ENCODE measurements around the gene MRPL45.
"Not testable (repeated sequence)": the region's sequence is repeated elsewhere in the genome, so short reads cannot be mapped to it uniquely, and the experiment has no call there.

- TF ChIP-seq CTCF, POLR2AphosphoS5 (IDR thresholded peaks at IDR 0.05): not testable (repeated sequence)
Observed at GRCh38 chr17:38289760-38290159, 7.2 kb upstream of the MRPL45 start.
